NCI-H774 (cell line): Measurements from ENCODE around the gene PLEKHA8.

Experiments
- DNase-seq: peaks from one replicate; lab custom pipeline; 2025; lab: John Stamatoyannopoulos, UW

The PLEKHA8 gene

DNA sequence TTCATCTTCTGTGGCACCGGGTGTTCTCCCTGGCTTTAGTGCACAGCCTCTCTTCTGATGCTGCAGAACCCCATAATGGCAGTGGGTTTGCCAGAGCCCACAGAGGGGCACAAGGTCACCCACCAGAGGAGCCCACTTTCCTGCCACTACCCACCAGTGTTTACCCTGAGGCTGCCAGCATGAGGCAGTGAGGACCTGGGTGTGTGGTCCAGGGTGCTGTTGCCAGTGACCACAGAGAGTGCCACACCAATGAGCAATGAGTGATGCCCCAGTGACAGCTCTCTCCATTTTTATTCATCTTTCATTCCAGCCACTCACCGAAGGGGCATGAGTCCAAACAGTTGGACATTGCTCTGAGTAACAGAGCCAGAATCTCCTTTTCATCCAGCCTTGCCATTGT lies 141.4 kb downstream of the PLEKHA8 start:
- no peak for DNase-seq

DNA sequence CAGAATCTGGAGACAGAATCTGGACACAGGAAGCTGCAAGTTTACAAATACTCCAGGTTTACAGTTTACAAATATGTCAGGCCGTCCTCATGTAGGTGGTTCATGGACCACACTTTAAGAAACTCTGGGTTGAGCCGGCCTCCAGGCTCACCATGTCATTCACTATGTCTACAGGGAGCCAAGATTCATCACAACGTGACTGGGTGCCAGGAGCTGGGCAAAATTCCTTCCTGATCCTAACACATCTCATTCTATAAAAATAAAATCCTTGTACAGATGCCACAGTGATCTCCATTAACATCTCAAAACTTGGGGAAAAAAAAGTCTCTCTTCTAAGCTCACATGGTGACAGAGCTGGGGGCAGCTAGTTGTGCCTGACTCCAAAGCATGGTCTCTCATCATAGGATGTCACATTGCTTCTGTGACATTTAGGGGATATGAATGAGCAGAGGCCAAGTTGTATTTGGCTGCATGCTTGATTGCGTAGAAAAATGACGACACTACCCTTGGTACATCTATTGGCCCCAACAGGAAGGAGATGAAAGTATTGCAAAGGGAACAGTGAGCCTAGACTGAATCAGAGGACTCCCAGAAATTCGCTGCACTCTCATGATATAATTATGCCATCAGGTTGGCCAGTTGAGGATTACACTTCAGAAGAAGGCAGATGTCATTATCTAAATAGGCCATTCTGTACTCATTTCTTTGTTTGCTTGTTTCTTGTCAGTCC lies 142.4 kb downstream of the PLEKHA8 start:
- no peak for DNase-seq

DNA sequence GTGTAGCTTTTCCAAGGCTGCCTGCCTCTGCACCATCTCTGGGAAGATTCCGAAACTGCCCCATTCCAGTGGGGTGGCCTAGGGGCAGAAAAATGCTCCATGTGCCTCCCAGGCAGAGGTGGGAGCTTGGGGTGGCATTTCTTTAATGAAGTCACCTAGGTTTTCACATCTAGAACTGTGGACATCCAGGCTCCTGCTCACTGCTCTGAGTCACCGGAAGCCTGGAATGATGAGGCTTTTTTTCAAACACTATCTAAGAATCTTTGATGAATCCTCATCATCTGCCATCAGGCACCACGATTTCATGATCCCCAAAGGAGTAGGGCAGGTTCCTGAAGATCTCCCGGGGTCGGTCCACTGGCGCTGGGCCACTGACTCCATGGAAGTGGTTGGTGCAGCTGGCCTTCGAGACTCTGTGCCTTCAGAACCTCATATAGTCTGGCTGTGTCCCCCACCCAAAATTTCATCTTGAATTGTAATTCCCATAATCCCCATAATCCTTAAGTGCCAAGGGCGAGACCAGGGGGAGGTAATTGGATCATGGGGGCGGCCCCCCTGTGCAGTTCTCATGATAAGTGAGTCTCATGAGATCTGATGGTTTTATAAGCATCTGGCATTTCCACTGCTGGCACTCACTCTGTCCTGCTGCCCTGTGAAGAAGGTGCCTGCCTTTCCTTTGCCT lies 143.7 kb downstream of the PLEKHA8 start:
- DNase-seq: no peak

DNA sequence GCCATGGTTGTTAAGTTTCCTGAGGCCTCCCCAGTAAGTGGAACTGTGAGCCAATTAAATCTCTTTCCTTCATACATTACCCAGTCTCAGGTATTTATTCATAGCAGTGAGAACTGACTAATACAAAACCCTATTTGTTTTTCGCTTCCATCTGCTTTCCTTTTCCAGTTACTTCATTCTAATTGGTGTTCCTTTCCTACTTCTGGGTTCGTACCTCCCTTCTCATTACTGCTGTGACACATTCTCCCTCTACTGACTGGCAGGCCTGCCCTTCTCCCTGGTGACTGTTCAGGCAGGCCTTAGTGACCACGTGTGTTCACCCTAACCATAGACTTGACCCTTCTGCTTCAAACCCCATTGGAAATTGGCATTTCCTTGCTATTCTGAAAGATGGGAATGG lies 144.2 kb downstream of the PLEKHA8 start:
- DNase-seq: no peak

DNA sequence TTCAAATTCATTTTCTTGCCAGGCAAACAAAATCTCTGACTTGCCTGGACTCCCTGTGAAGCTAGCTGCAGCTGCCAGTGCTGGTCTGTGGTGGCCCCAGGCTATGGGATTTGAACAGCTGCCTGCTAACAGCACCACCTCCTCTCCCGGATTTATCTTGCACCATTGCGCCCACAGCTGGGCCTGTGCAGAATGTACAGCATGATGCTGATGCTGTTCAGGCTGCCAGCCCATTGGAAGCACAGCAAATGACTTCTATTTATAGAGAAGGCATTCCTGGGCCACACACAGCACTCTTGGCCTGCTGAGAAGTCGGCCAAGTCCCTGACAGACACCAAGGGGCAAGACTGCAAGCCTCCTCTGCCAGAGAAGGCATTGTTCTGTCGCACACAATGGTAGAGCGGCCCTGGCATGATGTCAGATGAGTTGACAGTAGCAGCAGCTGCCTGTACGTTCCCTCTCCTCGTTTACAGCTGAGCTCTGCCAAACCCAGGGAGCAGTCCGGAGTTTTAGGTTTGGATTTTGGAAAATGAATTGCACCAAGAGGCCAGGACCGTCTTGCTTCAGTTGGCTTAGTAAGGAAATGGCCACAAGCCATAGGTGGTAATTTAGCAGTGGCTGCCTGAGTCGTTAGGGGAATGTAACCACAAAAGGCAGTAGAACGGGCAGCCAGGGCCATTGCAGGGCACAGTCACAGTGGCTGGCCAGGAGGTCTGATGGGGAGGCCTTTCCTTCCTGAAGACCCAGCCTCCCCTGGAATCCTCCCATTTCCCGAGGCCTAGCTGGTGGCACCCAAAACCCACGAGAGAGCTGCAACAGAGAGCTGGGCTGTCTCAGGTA lies 145.1 kb downstream of the PLEKHA8 start:
- peak; percentile 87 for DNase-seq

DNA sequence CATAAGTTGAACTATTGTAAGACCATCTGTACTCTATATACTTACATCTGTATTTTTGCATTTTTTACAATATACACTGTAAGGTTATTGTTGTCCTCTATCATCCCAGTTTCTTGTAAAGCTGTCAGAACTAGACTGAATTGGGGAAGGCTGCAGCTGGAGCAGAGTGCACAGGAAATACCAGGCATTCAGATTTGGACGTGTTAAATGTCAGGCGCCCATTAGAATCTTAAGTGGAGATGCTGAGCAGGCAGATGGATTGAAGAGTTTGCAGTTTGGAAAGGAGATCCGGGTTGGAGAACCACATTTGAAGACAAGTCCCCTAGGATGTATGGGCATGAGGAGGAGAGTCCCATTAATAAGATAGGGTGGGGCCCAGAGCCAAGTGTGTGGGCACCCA lies 147.0 kb downstream of the PLEKHA8 start:
- no peak for DNase-seq

DNA sequence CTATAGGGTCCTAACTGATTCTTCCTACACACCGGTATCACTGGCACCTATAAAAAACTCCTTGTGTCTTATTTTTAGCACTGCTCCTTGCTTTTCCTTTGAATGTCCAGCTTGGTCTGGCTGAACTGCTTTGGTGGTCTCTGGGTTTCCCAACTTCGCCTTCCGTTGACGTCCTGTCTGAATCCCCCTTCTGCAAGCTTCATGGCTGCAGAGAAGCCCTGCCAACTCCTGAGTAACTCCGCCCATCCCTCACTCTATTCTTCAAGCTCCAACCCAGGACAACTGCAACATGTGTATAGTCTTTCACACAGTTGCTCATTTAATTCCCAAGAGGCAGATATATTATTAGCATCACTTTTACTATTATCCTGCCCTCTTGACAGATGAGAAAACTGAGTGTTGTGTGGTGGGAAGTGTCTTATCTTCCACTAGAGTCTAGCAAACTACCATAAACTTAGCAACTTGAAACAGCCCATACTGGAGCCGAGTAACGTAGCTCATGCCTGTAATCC lies 147.5 kb downstream of the PLEKHA8 start:
- DNase-seq: no peak

DNA sequence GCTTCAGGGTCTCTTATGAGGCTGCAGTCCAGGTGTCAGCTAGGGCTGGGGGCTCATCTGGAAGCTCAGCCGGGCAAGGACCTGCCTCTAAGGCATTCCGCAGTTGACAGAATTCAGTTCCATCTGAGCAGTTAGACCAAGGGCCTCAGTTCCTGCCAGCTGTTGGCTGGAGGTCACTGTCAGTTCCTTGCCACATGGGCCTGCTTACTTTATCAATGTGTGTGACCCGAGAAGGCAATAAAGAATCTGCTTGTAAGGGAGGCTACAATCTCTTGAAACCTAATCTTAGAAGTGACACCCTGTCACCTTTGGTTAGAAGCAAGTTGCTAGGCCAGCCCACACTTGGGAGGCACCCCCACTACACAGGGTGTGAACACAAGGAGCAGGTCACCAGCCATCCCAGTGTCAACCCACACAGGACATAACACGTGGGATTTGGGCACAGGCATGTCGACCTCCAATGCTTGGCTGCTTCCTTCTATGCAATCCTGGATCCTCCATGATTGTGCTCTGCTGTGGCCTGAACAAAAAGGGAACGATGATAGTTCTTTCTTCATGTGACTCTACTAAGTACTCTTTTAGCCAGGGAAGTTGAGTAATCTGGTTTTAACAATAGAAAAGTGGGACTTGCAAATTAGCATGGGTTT lies 148.4 kb downstream of the PLEKHA8 start:
- DNase-seq: no peak

DNA sequence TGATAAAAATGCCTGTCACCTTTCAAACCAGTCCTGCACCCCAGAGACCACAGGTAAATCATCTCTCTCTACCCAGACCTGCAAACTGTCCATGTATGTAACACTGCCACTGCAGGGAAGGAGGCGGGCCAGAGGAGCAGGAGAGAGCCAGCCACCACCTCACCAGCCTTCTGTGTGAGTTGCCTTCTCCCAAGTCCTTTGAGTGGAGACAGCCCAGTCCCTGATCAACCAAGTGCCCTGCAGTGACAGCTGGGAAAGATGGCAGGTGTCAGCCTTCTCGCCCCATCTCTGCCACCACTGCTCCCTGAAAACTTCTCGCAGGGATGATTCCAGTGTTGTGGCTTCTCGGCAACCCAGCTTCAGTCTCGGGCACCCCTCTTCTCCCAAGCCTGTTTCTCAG lies 149.0 kb downstream of the PLEKHA8 start:
- DNase-seq: no peak

DNA sequence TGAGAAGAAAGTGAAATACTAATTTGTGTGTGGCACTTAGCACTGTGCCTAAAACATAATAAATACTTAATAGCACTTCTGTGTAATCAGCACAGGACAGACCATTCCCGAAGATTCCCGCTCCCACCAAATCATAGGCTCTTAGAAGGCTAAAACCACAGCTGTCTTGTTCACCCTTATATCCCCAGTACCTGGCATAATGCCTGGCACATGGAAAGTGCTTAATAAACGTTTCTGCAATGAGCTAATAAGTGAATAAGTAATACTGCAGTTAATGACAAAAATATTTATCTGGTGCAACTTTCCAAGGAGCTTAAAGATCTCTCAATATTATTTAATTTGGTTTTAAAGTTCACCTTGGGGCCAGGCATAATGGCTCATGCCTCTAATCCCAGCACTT lies 149.8 kb downstream of the PLEKHA8 start:
- DNase-seq: no peak

DNA sequence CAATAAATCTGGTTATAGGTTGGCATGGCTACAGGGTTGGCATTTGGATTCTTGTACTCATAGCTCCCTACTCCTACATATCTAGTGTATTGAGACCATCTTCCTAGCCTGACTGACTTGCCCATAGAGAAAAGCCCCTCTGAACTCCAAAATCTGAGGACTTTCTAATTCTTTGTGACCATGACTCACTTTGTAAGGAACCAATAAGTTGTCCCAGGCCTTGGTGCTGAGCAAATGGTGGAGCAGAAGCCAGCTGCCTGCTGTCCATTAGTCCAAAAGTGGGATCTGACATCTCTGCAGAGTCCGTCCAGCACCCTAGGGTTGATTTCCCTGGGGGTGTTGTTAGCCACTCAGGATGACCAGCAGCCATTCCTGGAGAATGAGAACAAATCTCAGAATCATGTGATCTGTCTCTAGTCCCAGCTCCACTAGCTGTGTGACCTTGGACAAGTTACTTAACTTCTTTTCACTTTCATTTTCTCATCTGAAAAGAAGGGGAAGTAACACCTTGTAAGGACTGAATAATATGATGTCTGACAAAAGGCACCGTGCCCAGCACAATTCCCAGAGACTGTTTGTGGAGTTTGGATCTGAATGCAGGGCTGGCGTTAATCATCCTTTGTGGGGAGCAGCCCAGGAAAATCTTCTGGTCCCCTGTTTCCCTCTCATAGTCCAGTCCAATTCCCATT lies 150.7 kb downstream of the PLEKHA8 start:
- no peak for DNase-seq
